AG09309 (cell line): Measurements from ENCODE around the gene RAPGEF2.
"Not testable (repeated sequence)": the region's sequence is repeated elsewhere in the genome, so short reads cannot be mapped to it uniquely, and the experiment has no call there.

Experiments used
- DNase-seq: peaks from one replicate; pipeline ENCODE4 v3.0.0-alpha.2; 2010; ENCODE audit warnings: low read depth
- H3K4me3 ChIP-seq: 2 replicates; pipeline ENCODE4 v1.5.1; 2011; ENCODE audit warnings: mild to moderate bottlenecking, low read depth, low read length, moderate library complexity; ENCODE audit not compliant: control insufficient read depth
- CTCF ChIP-seq: IDR thresholded peaks from 2 replicates; pipeline ENCODE4 v1.5.1; 2011; ENCODE audit warnings: mild to moderate bottlenecking, low read depth, low read length, inconsistent platforms; ENCODE audit not compliant: insufficient read depth, control insufficient read depth; ENCODE audit errors: missing control alignments

Gene RAPGEF2

GRCh38 chr4:159079074-159079473 is 23.8 kb upstream of the RAPGEF2 start:
- TF ChIP-seq CTCF, result no peak
- no peak overlapping the region for H3K4me3 ChIP-seq
- no peak for DNase-seq

DNA sequence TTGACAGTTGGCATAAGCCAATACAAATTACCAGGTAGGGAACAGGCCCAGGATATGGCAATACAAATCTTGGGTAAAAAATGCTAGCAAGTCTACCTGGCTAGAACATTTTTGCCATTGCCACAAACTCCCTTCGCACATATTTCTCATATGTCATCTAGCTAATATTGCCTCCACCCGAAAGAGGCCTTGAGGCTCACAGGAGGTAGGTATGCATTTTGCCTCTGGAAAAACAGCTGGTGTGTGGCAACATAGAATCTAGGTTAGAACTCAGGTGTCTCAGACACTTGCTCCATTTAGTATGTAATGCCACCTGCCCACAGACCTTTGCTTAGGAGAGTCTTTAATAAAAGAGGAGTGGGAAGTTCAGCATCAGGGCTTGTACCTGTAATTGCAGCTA is 16.3 kb upstream of the RAPGEF2 start:
- TF ChIP-seq CTCF, result no peak
- no peak overlapping the region for H3K4me3 ChIP-seq
- no peak for DNase-seq

GRCh38 chr4:159090255-159090654 is 12.6 kb upstream of the RAPGEF2 start:
- no peak overlapping the region for H3K4me3 ChIP-seq
- TF ChIP-seq CTCF, result no peak

DNA sequence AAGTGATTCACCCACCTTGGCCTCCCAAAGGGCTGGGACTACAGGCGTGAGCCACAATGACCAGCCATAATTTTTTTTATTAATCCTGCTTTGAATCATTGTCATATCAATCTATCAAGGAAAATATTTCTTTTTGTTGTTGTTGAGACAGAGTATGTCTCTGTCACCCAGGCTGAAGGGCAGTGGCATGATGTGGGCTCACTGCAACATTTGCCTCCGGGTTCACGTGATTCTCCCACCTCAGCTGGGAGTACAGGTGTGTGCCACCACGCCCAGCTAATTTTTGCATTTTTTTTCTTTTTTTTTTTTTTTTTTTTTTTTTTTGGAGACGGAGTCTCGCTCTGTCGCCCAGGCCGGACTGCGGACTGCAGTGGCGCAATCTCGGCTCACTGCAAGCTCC is 8.7 kb upstream of the RAPGEF2 start:
- not testable (repeated sequence) for DNase-seq, H3K4me3 ChIP-seq

More at GRCh38 chr4:159090255-159090654, 12.6 kb upstream of the RAPGEF2 start:
- no peak for DNase-seq

DNA sequence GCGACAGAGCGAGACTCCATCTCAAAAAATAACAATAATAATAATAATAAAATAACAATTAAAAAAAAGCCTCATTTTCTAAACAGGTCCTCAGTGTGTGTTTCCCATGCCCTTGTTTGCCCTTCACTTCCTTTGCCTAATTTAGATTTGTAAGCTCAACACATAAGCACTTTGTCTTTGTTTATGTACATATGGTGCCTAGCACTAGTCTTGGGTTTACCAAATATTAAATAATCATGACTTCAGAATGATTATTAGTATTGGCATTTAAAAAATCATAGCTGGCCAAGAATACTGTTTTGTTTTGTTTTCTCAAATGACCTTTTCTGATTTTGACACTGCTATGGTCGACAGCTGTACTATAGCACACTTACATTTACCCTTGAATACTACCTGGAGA is 6.4 kb upstream of the RAPGEF2 start:
- TF ChIP-seq CTCF, result no peak
- no peak overlapping the region for H3K4me3 ChIP-seq
- DNase-seq, result no peak

- TF ChIP-seq CTCF, result no peak
- no peak for DNase-seq
- H3K4me3 ChIP-seq, result no peak overlapping the region
Observed at GRCh38 chr4:159097144-159097543, 5.7 kb upstream of the RAPGEF2 start.

DNA sequence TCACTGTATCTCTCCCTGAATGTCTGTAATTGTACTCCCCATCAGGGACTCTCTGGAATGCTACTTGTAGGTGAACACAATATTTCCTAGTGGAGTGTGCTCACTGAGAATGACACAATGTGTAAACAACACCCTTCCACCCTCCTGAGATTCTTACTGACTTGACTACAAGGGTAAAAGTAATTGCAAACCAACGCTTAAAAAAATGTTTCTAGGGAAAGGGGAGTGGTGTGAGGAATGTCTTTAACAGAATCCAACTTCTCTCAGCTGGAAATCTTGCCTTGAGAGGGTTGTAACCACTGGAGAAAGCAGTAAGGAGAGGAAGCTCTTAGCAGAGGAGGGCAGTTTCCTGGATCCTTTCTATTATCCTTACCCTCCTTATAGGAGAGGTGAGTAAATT is 5.1 kb upstream of the RAPGEF2 start:
- no peak for TF ChIP-seq CTCF
- no peak overlapping the region for H3K4me3 ChIP-seq
- no peak for DNase-seq
